Pons (tissue), 1 donor: ENCODE results near the gene EXD3.
"Not testable (repeated sequence)": the region's sequence is repeated elsewhere in the genome, so short reads cannot be mapped to it uniquely, and the experiment has no call there.

ENCODE experiments used
- DNase-seq: peaks from one replicate; pipeline ENCODE4 v3.0.0-alpha.2; 2016; ENCODE audit warnings: low spot score

The EXD3 gene

GRCh38 chr9:137459152-137459600 lies 36.2 kb upstream of the EXD3 start, which contains the start of gene NSMF:
TSS of gene NSMF (minus strand) at chr9:137459334. CDS start at chr9:137459102, 232 bp downstream.
- peak; percentile 91 for DNase-seq

- DNase-seq = peak; percentile 42
Observed at GRCh38 chr9:137458194-137459151, 35.5 kb upstream of the EXD3 start.

GRCh38 chr9:137457406-137458193 lies 34.6 kb upstream of the EXD3 start:
- no peak for DNase-seq

GRCh38 chr9:137456864-137457405 lies 34.0 kb upstream of the EXD3 start:
- DNase-seq = no peak

GRCh38 chr9:137456061-137456863 lies 33.3 kb upstream of the EXD3 start:
- peak; percentile 38 for DNase-seq

- DNase-seq = no peak
Observed at GRCh38 chr9:137455359-137455991, 32.5 kb upstream of the EXD3 start.

- no peak for DNase-seq
Observed at GRCh38 chr9:137454597-137455358, 31.8 kb upstream of the EXD3 start.

- no peak for DNase-seq
Observed at GRCh38 chr9:137454145-137454596, 31.2 kb upstream of the EXD3 start.

- peak; percentile 50 for DNase-seq
Observed at GRCh38 chr9:137453643-137454081, 30.7 kb upstream of the EXD3 start.

- no peak for DNase-seq
Observed at GRCh38 chr9:137452761-137453642, 30.0 kb upstream of the EXD3 start.

GRCh38 chr9:137452006-137452760 lies 29.2 kb upstream of the EXD3 start:
- DNase-seq = no peak

GRCh38 chr9:137451264-137452005 lies 28.5 kb upstream of the EXD3 start:
- not testable (repeated sequence) for DNase-seq

GRCh38 chr9:137450539-137451222 lies 27.7 kb upstream of the EXD3 start:
- DNase-seq = not testable (repeated sequence)

- DNase-seq = no peak
Observed at GRCh38 chr9:137449931-137450538, 27.1 kb upstream of the EXD3 start.

GRCh38 chr9:137449081-137449844 lies 26.3 kb upstream of the EXD3 start:
- no peak for DNase-seq

- no peak for DNase-seq
Observed at GRCh38 chr9:137448602-137448962, 25.6 kb upstream of the EXD3 start.
